Type B pancreatic cell (in vitro differentiated cells): ENCODE measurements around the gene MAG. TPM values are rescaled to one million over a fixed set of nuclear protein-coding genes. Genes with fewer than 3 reads are reported as not detected.

Experiments
- DNase-seq: peaks from one replicate; pipeline ENCODE4 v3.0.0; 2021; ENCODE audit warnings: mixed read lengths; ENCODE audit not compliant: unreplicated experiment; ENCODE audit errors: extremely low spot score
- H3K27ac Mint-ChIP-seq: 2 replicates; pipeline ENCODE4 v1.8.0; 2021; ENCODE audit warnings: mild to moderate bottlenecking, mixed read lengths
- H3K27me3 Mint-ChIP-seq: 2 replicates; pipeline ENCODE4 v1.8.0; 2021; ENCODE audit warnings: mixed read lengths
- H3K36me3 Mint-ChIP-seq: 2 replicates; pipeline ENCODE4 v1.8.0; 2021; ENCODE audit warnings: mixed read lengths
- H3K4me1 Mint-ChIP-seq: one replicate; pipeline ENCODE4 v1.8.0; 2021; ENCODE audit warnings: mixed read lengths; ENCODE audit not compliant: unreplicated experiment
- H3K4me3 Mint-ChIP-seq: 2 replicates; pipeline ENCODE4 v1.8.0; 2021; ENCODE audit warnings: mild to moderate bottlenecking, mixed read lengths
- H3K9me3 Mint-ChIP-seq: 2 replicates; pipeline ENCODE4 v1.8.0; 2021; ENCODE audit warnings: mixed read lengths
- CTCF ChIP-seq: fragments of 200-600 bp; sonication (generic); conservative IDR thresholded peaks from 2 replicates; pipeline ENCODE4 v1.5.0; 2021; ENCODE audit warnings: antibody characterized with exemption, mild to moderate bottlenecking
- total RNA-seq: library from RNA; stranded (reverse); gene quantifications from 2 replicates; pipeline ENCODE4 v1.2.1, GENCODE V29; 2021; ENCODE audit warnings: low replicate concordance

MAG gene
- total RNA-seq, 1 donor from 2014 or later, result not detected

GRCh38 chr19:35249848-35250711, 41.9 kb upstream of the MAG start:
- DNase-seq, result peak; percentile 53
- TF ChIP-seq CTCF, result no peak
- Mint-ChIP-seq H3K27me3 (peaks cover 50% of the 10 kb centered on the region), H3K36me3 (peaks cover 1% of the 10 kb centered on the region), H3K4me3 (peak overlapping the region; percentile 97), H3K4me1 (peaks cover 13% of the 10 kb centered on the region), H3K27ac (peak overlapping the region; percentile 98), H3K9me3 (no peaks in the 10 kb centered on the region)

GRCh38 chr19:35251456-35251855, 40.5 kb upstream of the MAG start:
- no peak for TF ChIP-seq CTCF
- Mint-ChIP-seq H3K27me3 (peaks cover 42% of the 10 kb centered on the region), H3K9me3 (no peaks in the 10 kb centered on the region), H3K4me3 (peak overlapping the region; percentile 97), H3K36me3 (peaks cover 7% of the 10 kb centered on the region), H3K27ac (peak overlapping the region; percentile 68), H3K4me1 (peaks cover 17% of the 10 kb centered on the region)
- DNase-seq, result peak; percentile 34

GRCh38 chr19:35253316-35254286, 38.4 kb upstream of the MAG start:
- Mint-ChIP-seq H3K27ac (no peak overlapping the region), H3K4me3 (peak overlapping the region; percentile 36), H3K4me1 (peaks cover 23% of the 10 kb centered on the region), H3K9me3 (no peaks in the 10 kb centered on the region), H3K27me3 (peaks cover 27% of the 10 kb centered on the region), H3K36me3 (peaks cover 7% of the 10 kb centered on the region)
- peak; percentile 40 for DNase-seq
- TF ChIP-seq CTCF, result no peak

- peak overlapping the region; percentile 40 for H3K27ac Mint-ChIP-seq
- H3K9me3 Mint-ChIP-seq, result no peaks in the 10 kb centered on the region
- no peak for TF ChIP-seq CTCF
- H3K36me3 Mint-ChIP-seq, result peaks cover 7% of the 10 kb centered on the region
- H3K4me3 Mint-ChIP-seq, result no peak overlapping the region
- peaks cover 15% of the 10 kb centered on the region for H3K4me1 Mint-ChIP-seq
- H3K27me3 Mint-ChIP-seq, result peaks cover 17% of the 10 kb centered on the region
- peak; percentile 53 for DNase-seq
Observed at GRCh38 chr19:35254341-35255297, 37.3 kb upstream of the MAG start.

GRCh38 chr19:35256566-35256965, 35.4 kb upstream of the MAG start:
- peaks cover 7% of the 10 kb centered on the region for H3K36me3 Mint-ChIP-seq
- DNase-seq, result no peak
- no peaks in the 10 kb centered on the region for H3K27me3 Mint-ChIP-seq
- peak overlapping the region; percentile 48 for H3K27ac Mint-ChIP-seq
- peaks cover 14% of the 10 kb centered on the region for H3K4me1 Mint-ChIP-seq
- TF ChIP-seq CTCF, result no peak
- H3K9me3 Mint-ChIP-seq, result no peaks in the 10 kb centered on the region
- H3K4me3 Mint-ChIP-seq, result no peak overlapping the region
